Ishikawa (cell line): ENCODE measurements around the gene FBXO39.

ENCODE experiments used
- CEBPB ChIP-seq: IDR thresholded peaks from 2 replicates; pipeline ENCODE4 v1.6.1; 2012
- EGR1 ChIP-seq: IDR thresholded peaks from 2 replicates; pipeline ENCODE4 v1.6.1; 2012
- FOXM1 ChIP-seq: IDR thresholded peaks from 2 replicates; pipeline ENCODE4 v1.6.1; 2012; ENCODE audit warnings: low read depth, borderline replicate concordance
- RAD21 ChIP-seq: IDR thresholded peaks from 2 replicates; pipeline ENCODE4 v1.6.1; 2012; ENCODE audit warnings: low read depth
- ZBTB7A ChIP-seq: IDR thresholded peaks from 2 replicates; pipeline ENCODE4 v1.6.1; 2012; ENCODE audit warnings: low read depth
- TF ChIP-seq, protein P1 (sequence below): IDR thresholded peaks from 2 replicates; pipeline ENCODE4 v1.6.1; 2012
- TF ChIP-seq, protein P2 (sequence below): IDR thresholded peaks from 2 replicates; pipeline ENCODE4 v1.6.1; 2012

DNA sequence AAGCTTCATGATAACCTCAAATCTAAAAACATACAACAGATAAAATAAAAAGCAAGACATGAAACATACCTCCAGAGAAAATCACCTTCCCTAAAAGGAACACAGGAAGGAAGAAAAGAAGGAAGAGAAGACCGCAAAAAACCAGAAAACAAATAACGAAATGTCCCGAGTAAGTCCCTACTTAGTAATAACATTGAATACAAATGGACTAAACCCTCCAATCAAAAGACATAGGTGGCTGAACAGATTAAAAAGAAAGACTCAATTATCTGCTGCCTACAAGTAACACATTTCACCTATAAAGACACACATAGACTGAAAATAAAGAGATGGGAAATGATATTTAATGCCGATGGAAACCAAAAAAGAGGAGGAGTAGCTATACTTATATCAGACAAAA is 6.2 kb downstream of the FBXO39 start:
- TF ChIP-seq, protein P1, sequence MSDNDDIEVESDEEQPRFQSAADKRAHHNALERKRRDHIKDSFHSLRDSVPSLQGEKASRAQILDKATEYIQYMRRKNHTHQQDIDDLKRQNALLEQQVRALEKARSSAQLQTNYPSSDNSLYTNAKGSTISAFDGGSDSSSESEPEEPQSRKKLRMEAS = no peak
- TF ChIP-seq, protein P2, sequence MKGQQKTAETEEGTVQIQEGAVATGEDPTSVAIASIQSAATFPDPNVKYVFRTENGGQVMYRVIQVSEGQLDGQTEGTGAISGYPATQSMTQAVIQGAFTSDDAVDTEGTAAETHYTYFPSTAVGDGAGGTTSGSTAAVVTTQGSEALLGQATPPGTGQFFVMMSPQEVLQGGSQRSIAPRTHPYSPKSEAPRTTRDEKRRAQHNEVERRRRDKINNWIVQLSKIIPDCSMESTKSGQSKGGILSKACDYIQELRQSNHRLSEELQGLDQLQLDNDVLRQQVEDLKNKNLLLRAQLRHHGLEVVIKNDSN = no peak
- TF ChIP-seq FOXM1 (no peak), ZBTB7A (no peak), RAD21 (no peak), CEBPB (no peak), EGR1 (no peak)
